SK-N-SH (cell line): Measurements from ENCODE around the gene FABP6. TPM values are rescaled to one million over a fixed set of nuclear protein-coding genes. Genes with fewer than 3 reads are reported as not detected.

ENCODE experiments used
- CTCF ChIA-PET: fragments of 300-600, 350-600 bp; formaldehyde crosslinking; extraction: SDS; loops from one replicate; lab custom pipeline; 2021; lab: Yijun Ruan, JAX
- POLR2A ChIA-PET: fragments of 350-600 bp; sonication (Branson Sonifier 250); formaldehyde crosslinking; extraction: SDS; loops from one replicate; lab custom pipeline; 2020; ENCODE audit warnings: antibody characterized with exemption, inconsistent platforms; lab: Yijun Ruan, JAX
- DNase-seq: peaks from one replicate; pipeline ENCODE4 v3.0.0; 2012
- H2AFZ ChIP-seq: fragments of 200-600 bp; sonication (generic); 2 replicates; pipeline ENCODE4 v1.8.1; 2016; ENCODE audit warnings: antibody characterized with exemption, mild to moderate bottlenecking, low read depth
- H3F3A ChIP-seq: fragments of 200-600 bp; sonication (generic); replicated peaks from 2 replicates; pipeline ENCODE3; 2016; ENCODE audit warnings: antibody characterized with exemption, mild to moderate bottlenecking; ENCODE audit not compliant: insufficient read depth
- H3K27ac ChIP-seq, 2 experiments: fragments of 200-500 bp in 1 of 2; fragments of 200-600 bp in 1 of 2; sonication (Bioruptor generic) in 1 of 2; sonication (generic), shearing (Covaris generic) in 1 of 2; 2 replicates each; pipeline versions ENCODE4 v1.5.1 to v1.6.1; 2014 to 2016; ENCODE audit warnings: low read depth in 2 of 2, inconsistent platforms in 1 of 2, low read length in 1 of 2, mild to moderate bottlenecking in 1 of 2, mixed read lengths in 1 of 2
- H3K27me3 ChIP-seq: fragments of 200-600 bp; sonication (generic), shearing (Covaris generic); 2 replicates; pipeline ENCODE4 v1.6.1; 2016; ENCODE audit warnings: mixed run types; ENCODE audit not compliant: insufficient read depth
- H3K36me3 ChIP-seq, 2 experiments: fragments of 200-500 bp in 1 of 2; fragments of 200-600 bp in 1 of 2; sonication (Bioruptor generic) in 1 of 2; sonication (generic) in 1 of 2; replicated peaks in 1 of 2; 2 replicates each; pipeline versions ENCODE3 to v1.5.1; 2014 to 2016; ENCODE audit warnings: low read length in 1 of 2, mild to moderate bottlenecking in 1 of 2; ENCODE audit not compliant: insufficient read depth in 2 of 2, control insufficient read depth in 1 of 2
- H3K4me1 ChIP-seq, 2 experiments: fragments of 200-500 bp in 1 of 2; fragments of 200-600 bp in 1 of 2; sonication (Bioruptor generic) in 1 of 2; sonication (generic), shearing (Covaris generic) in 1 of 2; 2 replicates each; pipeline versions ENCODE4 v1.5.1 to v1.6.1; 2014 to 2016; ENCODE audit warnings: low read depth in 1 of 2, low read length in 1 of 2, mixed run types in 1 of 2; ENCODE audit not compliant: insufficient read depth in 2 of 2, control insufficient read depth in 1 of 2
- H3K4me2 ChIP-seq: fragments of 200-600 bp; sonication (generic), shearing (Covaris generic); 2 replicates; pipeline ENCODE4 v1.6.1; 2017; ENCODE audit warnings: mixed run types
- H3K4me3 ChIP-seq, 2 experiments: fragments of 200-500 bp in 1 of 2; fragments of 200-600 bp in 1 of 2; sonication (Bioruptor generic) in 1 of 2; sonication (generic), shearing (Covaris generic) in 1 of 2; 2 replicates each; pipeline versions ENCODE4 v1.5.1 to v1.8.1; 2014 to 2016; ENCODE audit warnings: low read depth in 2 of 2, inconsistent platforms in 1 of 2, low read length in 1 of 2, mild to moderate bottlenecking in 1 of 2, mixed read lengths in 1 of 2, moderate library complexity in 1 of 2
- H3K79me2 ChIP-seq: fragments of 200-600 bp; sonication (generic); 2 replicates; pipeline ENCODE4 v1.8.1; 2017; ENCODE audit warnings: mild to moderate bottlenecking; ENCODE audit not compliant: insufficient read depth
- H3K9ac ChIP-seq: fragments of 200-600 bp; sonication (generic); 2 replicates; pipeline ENCODE4 v1.6.1; 2017; ENCODE audit warnings: mixed run types
- H3K9me2 ChIP-seq: fragments of 200-600 bp; sonication (generic); 2 replicates; pipeline ENCODE4 v1.6.1; 2017; ENCODE audit warnings: mixed run types
- H3K9me3 ChIP-seq: fragments of 200-600 bp; sonication (generic); 2 replicates; pipeline ENCODE4 v1.6.1; 2017; ENCODE audit warnings: mixed run types, mild to moderate bottlenecking, moderate library complexity
- H4K20me1 ChIP-seq: fragments of 200-600 bp; sonication (generic); 2 replicates; pipeline ENCODE4 v1.6.1; 2017; ENCODE audit warnings: mild to moderate bottlenecking, mixed run types; ENCODE audit not compliant: insufficient read depth
- CHD2 ChIP-seq: fragments of 150-350 bp; IDR thresholded peaks from 2 replicates; pipeline ENCODE4 v1.6.1; 2018; ENCODE audit warnings: low read length; ENCODE audit not compliant: partially characterized antibody
- CTCF ChIP-seq: fragments of 200-600 bp; sonication (generic); IDR thresholded peaks from 2 replicates; pipeline ENCODE4 v1.6.1; 2017; ENCODE audit warnings: antibody characterized with exemption, mild to moderate bottlenecking, moderate library complexity
- EP300 ChIP-seq, 2 experiments: IDR thresholded peaks; 2 replicates each; pipeline versions ENCODE4 v1.4.0 to v1.6.1; 2012; ENCODE audit warnings: borderline replicate concordance in 1 of 2, low read depth in 1 of 2, low read length in 1 of 2
- EZH2phosphoT487 ChIP-seq: fragments of 200-600 bp; sonication (generic); IDR thresholded peaks from 2 replicates; pipeline ENCODE4 v1.6.1; 2017; ENCODE audit warnings: low read depth, mixed run types, mild to moderate bottlenecking, antibody characterized with exemption, moderate library complexity, borderline replicate concordance
- FOXJ3 ChIP-seq: sonication (generic); formaldehyde crosslinking; IDR thresholded peaks from 2 replicates; pipeline ENCODE4 v1.5.1; 2020; ENCODE audit warnings: mild to moderate bottlenecking, missing genetic modification reagents
- GABPA ChIP-seq: IDR thresholded peaks from 2 replicates; pipeline ENCODE4 v1.4.0; 2012; ENCODE audit warnings: low read depth, mild to moderate bottlenecking
- GATA2 ChIP-seq: sonication (generic); formaldehyde crosslinking; IDR thresholded peaks from 2 replicates; pipeline ENCODE4 v1.5.0; 2020; ENCODE audit warnings: mild to moderate bottlenecking, missing genetic modification reagents
- PBX3 ChIP-seq: IDR thresholded peaks from 2 replicates; pipeline ENCODE4; 2012
- POLR2AphosphoS5 ChIP-seq: IDR thresholded peaks from 2 replicates; pipeline ENCODE4 v1.6.1; 2012; ENCODE audit warnings: low read depth, low read length
- RFX5 ChIP-seq: IDR thresholded peaks from 2 replicates; pipeline ENCODE4 v1.6.1; 2012; ENCODE audit warnings: mild to moderate bottlenecking, improper control_type of control experiment, low read length
- RXRA ChIP-seq: IDR thresholded peaks from 2 replicates; pipeline ENCODE4 v1.4.0; 2012; ENCODE audit warnings: low read depth, mild to moderate bottlenecking, borderline replicate concordance
- SIN3A ChIP-seq: IDR thresholded peaks from 2 replicates; pipeline ENCODE4 v1.6.1; 2012; ENCODE audit warnings: low read depth, mild to moderate bottlenecking, low read length, moderate library complexity, borderline replicate concordance
- SMC3 ChIP-seq: IDR thresholded peaks from 2 replicates; pipeline ENCODE4 v1.6.1; 2012; ENCODE audit warnings: low read depth, low read length, improper control_type of control experiment
- TAF1 ChIP-seq: IDR thresholded peaks from 2 replicates; pipeline ENCODE4 v1.6.1; 2012; ENCODE audit warnings: low read depth, mild to moderate bottlenecking, low read length, moderate library complexity, borderline replicate concordance
- TCF12 ChIP-seq: IDR thresholded peaks from 2 replicates; pipeline ENCODE4 v1.4.0; 2012
- WGBS: methylation state at CpG from one replicate; pipeline ENCODE4 v1.1.6; 2017; ENCODE audit warnings: low lambda C conversion rate; 5-methylcytosine and 5-hydroxymethylcytosine counted together
- polyA plus RNA-seq, 3 experiments: library from polyadenylated mRNA; depleted of rRNA; stranded (reverse); fragments of >200 nt; gene quantifications; 2 replicates each; pipeline ENCODE4 v1.2.3, GENCODE V29; 2012
- TF ChIP-seq, protein P1 (sequence below): IDR thresholded peaks from 2 replicates; pipeline ENCODE4 v1.4.0; 2012; ENCODE audit warnings: low read depth, borderline replicate concordance
- TF ChIP-seq, protein P2 (sequence below): fragments of 150-350 bp; IDR thresholded peaks from 2 replicates; pipeline ENCODE4 v1.6.1; 2017; ENCODE audit warnings: antibody characterized with exemption, low read length, low read depth, borderline replicate concordance

FABP6 gene
- polyA plus RNA-seq, 1 of the 3 experiments (the other 2 are of a cell fraction) = 1.1 TPM

DNA sequence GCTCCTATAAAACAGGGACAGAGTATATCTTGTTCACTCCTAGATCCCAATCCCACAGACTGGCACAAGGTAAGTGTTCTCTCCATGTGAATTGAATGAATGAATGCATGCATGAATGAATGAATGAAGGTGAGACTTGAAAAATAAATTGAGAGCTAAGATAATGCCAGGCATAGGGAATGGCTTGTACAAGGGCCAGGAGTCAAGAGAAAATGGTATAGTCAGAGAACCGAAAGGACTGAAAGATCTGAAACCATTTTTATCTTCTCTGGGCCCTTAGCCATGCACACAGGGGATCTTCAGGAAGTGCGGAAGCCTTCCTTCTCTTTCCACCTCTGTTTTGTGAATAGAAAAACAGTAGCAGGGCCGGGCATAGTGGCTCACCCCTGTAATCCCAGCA lies 48.4 kb upstream of the FABP6 start:
- Histone ChIP-seq H3K4me2 (no peak overlapping the region), H4K20me1 (no peaks in the 10 kb centered on the region), H3F3A (no peaks in the 10 kb centered on the region), H3K4me1 (peaks cover 2 to 17% of the 10 kb centered on the region in 2 experiments; a peak in 3 of 4 replicates), H2AFZ (no peak overlapping the region), H3K36me3 (no peaks in the 10 kb centered on the region), H3K9me3 (no peaks in the 10 kb centered on the region), H3K9ac (no peak overlapping the region), H3K79me2 (no peaks in the 10 kb centered on the region), H3K27ac (no peak overlapping the region), H3K27me3 (no peaks in the 10 kb centered on the region), H3K9me2 (no peaks in the 10 kb centered on the region), H3K4me3 (no peak overlapping the region)
- DNase-seq = no peak
- POLR2A ChIA-PET = no interaction called here
- WGBS = 94% methylated on average over 3 of the region's 3 CpGs
- no peak for TF ChIP-seq CTCF
- no peak for TF ChIP-seq RFX5
- no peak for TF ChIP-seq CHD2
- TF ChIP-seq TCF12 = no peak
- TF ChIP-seq, protein P1, sequence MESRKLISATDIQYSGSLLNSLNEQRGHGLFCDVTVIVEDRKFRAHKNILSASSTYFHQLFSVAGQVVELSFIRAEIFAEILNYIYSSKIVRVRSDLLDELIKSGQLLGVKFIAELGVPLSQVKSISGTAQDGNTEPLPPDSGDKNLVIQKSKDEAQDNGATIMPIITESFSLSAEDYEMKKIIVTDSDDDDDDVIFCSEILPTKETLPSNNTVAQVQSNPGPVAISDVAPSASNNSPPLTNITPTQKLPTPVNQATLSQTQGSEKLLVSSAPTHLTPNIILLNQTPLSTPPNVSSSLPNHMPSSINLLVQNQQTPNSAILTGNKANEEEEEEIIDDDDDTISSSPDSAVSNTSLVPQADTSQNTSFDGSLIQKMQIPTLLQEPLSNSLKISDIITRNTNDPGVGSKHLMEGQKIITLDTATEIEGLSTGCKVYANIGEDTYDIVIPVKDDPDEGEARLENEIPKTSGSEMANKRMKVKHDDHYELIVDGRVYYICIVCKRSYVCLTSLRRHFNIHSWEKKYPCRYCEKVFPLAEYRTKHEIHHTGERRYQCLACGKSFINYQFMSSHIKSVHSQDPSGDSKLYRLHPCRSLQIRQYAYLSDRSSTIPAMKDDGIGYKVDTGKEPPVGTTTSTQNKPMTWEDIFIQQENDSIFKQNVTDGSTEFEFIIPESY = no peak
- no peak for TF ChIP-seq EP300 (IDR thresholded peaks at IDR 0.05; ENCODE audit: borderline replicate concordance in 1 of 2, low read depth in 1 of 2, low read length in 1 of 2)
- no peak for TF ChIP-seq GABPA
- no peak for TF ChIP-seq POLR2AphosphoS5
- TF ChIP-seq SMC3 = no peak
- no peak for TF ChIP-seq GATA2
- no peak for TF ChIP-seq RXRA
- no peak for TF ChIP-seq FOXJ3
- TF ChIP-seq SIN3A = no peak
- TF ChIP-seq PBX3 = no peak
- TF ChIP-seq TAF1 = no peak
- TF ChIP-seq EZH2phosphoT487 = no peak
- TF ChIP-seq, protein P2, sequence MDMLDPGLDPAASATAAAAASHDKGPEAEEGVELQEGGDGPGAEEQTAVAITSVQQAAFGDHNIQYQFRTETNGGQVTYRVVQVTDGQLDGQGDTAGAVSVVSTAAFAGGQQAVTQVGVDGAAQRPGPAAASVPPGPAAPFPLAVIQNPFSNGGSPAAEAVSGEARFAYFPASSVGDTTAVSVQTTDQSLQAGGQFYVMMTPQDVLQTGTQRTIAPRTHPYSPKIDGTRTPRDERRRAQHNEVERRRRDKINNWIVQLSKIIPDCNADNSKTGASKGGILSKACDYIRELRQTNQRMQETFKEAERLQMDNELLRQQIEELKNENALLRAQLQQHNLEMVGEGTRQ = no peak
- CTCF ChIA-PET = interaction anchor here (1.1 kb wide), 1 partner anchor 159 kb away, joined by 3 read pairs; no protein-coding TSS in a partner anchor
